HG03432 (cell line): ENCODE results near the gene ZNF212.
A peak's percentile ranks its signal among the peaks of the same experiment; 100 is the strongest.

ENCODE experiments used
- ATAC-seq: cut with Tn5 transposase; IDR thresholded peaks from one replicate; pipeline ENCODE4 v1.9.1; 2021; ENCODE audit warnings: mild to moderate bottlenecking, moderate library complexity; ENCODE audit not compliant: unreplicated experiment

ZNF212 gene

DNA sequence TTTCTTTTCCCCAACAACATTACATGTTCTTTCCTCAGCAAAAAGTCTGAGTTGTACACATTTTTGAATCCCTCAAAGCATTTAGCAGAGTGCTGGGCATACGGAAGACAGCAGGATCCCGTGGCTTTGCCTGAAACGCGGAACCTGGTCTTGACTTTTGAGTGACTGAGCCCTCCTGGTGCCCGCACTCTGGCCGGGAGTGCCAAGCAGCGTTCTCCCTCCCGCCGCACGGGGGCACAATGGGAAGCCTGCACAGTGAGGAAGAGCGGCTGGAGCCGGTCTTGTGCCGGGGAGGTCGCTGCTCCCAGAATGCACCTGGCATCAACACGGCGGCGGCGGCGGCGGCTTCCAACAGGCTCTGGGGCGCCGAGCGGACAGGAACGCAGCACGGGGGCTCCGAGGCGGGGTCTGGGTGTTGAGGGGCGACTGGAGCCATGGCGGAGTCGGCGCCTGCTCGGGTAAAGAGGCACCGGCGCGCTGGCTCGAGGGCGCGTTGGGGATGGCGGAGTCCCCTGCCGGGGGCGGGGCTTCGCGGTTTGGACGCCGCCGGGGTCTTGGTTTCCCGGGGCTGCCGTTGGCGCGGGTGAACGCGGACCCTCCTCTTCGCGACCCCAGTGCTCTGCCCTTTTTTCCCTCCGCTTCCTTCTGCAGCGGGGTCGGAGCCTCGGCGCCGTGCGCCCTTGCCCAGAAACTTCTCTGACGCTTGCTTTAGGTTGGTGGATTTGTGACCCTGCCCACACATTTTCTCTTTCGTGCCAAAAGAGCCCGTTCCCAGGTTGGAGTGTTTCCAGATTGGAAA lies at the start of gene ZNF212:
TSS of gene ZNF212 (plus strand) at position 307 of the 799 bp plus-strand sequence. CDS start at position 435, 128 bp downstream.
- ATAC-seq, result peak; percentile 100

DNA sequence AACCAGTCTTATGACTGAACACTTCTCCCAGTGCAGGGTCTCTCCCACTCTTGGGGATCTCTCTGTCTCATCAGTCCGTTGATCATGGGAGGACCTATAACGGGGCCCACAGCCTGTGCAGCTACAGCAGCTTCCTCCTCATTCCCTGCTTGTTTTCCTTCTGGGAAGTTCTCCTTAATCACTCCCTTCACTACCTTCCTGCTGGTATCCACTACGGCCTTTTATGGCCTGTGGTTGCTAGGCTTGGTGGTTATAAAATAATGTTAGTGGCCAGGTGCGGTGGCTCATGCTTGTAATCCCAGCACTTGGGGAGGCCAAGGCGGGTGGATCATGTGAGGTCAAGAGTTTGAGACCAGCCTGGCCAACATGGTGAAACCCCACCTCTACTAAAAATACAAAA lies 47.6 kb upstream of the ZNF212 start:
- no peak for ATAC-seq

DNA sequence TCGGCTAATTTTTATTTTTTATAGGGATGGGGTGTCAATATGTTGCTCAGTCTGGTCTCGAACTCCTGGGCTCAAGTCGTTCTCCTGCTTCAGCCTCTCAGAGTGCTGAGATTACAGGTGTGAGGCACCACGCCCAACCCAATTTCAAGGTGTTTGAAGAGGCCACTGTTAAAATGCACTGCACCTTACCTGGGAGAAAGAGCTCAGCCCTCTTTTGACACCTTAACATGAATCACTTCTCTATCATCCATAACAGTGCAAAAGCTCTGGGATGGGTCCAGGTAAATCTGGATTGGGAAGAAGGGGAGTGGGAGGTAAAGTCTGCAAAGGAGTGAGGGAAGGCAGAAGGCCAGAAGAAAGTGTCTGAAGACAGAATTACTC lies 44.7 kb upstream of the ZNF212 start:
- no peak for ATAC-seq

DNA sequence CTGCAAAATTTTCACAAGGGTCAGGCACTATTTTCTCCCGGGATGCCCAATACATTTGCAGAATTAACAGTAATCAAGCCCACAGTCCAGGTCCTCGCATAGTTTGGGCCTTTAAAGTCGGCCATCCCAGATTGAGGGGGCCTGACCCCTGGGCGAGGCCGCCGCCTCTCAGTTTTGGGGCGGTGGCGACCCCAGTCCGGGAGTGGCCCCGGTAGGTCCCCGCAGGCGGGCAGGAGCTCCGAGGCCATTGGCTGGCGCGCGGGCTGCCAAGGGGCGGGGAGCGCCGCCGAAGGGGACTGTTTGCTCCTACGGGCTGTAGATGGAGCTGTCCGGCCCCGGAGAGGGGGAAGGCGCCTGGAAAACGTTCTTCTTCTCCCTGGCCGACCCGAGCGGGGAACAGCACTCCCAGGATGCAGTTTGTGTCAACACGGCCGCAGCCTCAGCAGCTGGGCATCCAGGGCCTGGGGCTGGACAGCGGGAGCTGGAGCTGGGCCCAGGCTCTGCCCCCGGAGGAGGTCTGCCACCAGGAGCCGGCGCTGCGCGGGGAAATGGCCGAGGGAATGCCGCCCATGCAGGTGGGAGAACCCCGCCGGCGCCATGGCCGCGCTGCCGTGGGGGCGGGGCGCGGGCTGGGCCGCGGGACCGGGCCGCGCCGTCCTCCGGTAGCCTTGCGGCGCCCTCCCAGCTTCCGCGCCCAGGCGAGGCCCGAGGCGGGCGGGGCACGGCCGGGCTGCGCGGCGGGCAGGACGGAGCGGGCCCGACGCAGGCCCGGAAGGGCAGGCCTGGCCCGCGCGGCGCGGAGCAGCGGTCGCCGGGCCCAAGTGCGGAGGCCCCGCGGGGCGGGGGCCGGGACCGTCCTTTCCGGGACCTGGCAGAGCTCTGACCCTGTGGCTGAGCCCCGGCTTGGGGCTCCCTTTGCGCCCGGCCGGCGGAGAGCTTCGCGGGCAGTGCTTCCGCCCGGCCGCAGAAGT lies 44.0 kb upstream of the ZNF212 start, which contains the start of gene ZNF282:
TSS of gene ZNF282 (plus strand) at position 367 of the 971 bp plus-strand sequence. CDS start at position 411, 44 bp downstream.
- peak; percentile 95 for ATAC-seq

DNA sequence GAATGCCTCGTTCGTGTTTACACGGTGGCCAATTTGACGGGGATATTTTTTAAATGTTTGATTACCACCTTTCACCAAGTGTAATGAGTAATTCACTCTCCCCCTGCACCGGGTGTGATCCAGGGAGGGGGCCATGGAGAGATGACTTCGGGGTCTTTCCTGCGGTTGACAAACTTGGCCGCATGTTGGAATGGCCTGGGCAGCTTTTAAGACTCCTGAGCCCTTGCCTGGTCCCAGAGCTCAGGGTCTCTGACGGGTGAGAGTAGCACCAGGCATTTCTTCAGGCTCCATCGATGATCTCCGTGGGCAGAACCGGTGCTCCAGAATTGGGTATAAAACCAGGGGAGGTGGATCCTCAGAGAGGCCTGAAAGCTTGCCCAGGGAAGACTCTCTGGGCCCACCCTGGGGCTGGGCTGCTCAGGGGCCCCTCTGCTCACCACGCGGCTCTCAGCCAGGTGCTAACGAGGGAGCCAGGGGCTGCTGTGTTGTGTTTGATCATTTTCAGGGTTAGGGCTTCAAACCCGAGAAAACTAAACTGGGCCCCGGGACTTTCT lies 43.2 kb upstream of the ZNF212 start:
- ATAC-seq, result peak; percentile 7

DNA sequence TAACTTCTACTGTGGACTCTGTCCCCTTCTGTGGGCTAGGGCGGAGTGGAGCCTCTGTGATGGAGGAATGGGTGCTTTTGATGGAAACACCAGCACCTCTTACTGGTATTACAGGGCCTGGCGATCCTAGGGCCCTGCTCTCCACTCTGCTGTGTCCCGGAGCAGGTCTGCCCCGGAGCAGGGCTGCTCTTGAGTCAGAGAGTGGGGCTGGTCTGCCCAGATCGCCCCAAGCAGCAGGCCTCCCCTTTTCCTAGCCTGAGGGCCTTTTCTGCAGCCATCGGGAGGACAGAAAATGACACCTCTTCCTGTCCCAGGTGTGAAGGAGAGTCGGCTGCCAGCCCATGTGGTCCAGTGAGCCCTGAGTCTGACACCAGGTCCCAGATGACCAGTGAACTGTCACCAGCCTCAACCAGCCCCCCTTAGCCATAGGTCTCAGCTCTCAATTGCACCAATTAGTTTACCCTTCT lies 42.7 kb upstream of the ZNF212 start:
- no peak for ATAC-seq

DNA sequence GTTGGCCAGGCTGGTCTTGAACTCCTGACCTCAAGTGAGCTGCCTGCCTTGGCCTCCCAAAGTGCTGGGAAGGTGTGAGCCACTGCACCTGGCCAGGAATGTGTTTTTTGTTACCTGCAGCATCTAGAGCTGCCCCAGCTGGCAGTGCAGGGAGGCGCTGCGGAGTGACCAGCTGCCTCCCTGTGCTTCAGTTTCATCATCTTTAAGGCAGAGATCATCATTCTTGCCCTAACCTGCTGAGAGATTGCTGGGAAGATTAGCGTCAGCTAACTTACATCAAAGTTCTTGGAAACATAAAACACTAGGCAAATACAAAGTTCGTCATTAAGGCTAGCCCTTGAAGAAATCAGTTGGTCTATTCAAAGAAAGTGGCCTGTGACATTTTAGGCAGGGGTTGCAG lies 41.8 kb upstream of the ZNF212 start:
- no peak for ATAC-seq

DNA sequence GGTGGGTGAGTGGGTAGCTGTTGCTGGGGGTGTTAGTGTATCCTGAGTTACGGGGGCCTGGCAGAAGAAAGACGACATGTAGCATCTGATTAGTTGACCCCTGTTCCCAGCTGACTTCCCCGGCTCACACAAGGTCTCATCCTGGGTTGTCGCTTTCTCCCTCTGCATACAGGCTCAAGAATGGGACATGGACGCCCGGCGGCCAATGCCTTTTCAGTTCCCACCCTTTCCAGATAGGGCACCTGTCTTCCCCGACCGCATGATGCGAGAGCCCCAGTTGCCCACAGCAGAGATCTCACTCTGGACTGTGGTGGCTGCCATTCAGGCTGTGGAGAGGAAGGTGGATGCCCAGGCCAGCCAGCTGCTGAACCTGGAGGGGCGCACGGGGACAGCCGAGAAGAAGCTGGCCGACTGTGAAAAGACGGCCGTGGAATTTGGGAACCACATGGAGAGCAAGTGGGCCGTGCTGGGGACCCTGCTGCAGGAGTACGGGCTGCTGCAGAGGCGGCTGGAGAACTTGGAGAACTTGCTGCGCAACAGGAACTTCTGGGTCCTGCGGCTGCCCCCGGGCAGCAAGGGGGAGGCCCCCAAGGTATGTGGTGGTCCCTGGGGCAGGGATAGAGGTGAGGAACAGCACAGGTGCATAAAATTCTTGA lies 41.2 kb upstream of the ZNF212 start:
- no peak for ATAC-seq

DNA sequence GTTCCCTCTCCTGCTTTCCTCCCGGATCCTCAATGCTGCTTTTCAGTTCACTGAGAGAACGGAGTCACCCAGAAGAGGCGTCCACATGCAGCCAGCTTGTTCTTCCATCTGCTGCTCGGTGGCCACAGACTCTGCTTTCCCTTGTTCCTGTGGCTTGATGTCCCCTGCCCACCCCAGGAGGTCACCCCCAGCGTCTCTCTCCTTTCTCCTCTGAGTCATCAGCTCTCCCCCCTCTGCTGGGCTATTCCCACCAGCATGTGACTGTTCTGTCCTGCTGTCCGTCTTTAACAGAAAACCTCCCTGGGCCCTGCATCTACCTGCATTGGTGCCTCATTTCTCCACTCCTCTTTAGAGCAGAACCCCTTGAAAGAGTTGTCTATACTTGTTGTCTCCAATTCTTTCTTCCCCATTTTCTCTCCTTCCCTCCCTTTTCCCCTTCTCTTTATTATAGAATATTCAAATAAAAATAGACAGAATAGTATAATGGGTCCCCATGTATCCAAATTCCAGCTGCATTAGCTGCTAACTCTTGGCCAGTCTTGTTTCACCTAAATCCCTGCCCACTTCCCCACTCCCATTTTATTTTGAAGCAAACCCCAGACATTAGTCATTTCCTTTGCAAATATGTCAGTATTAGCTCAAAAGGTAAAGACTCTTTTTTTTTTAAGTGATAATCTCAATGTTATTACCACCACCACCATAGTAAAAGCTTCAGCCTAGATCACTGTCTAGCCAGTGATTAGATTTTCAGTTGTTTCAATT lies 40.0 kb upstream of the ZNF212 start:
- ATAC-seq, result no peak

DNA sequence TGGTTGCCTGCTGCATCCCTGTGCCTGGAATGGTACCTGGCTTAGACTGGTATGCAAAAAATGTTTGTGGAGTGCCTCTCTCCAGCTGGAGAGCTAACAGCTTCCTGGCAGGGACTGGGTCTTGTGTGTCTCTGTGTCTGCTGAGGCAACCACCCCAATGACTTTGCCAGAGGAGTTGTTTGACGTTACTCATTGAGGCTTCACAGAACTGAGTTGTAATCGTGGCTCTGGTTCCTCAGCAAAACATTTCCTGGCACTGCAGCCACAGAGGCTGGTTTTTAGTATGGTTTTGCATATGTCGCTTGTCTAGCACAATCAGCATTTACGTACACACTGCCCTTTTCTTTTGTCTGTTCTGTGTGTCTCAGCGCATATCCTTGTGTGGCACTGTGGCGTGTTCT lies 36.6 kb upstream of the ZNF212 start:
- no peak for ATAC-seq

DNA sequence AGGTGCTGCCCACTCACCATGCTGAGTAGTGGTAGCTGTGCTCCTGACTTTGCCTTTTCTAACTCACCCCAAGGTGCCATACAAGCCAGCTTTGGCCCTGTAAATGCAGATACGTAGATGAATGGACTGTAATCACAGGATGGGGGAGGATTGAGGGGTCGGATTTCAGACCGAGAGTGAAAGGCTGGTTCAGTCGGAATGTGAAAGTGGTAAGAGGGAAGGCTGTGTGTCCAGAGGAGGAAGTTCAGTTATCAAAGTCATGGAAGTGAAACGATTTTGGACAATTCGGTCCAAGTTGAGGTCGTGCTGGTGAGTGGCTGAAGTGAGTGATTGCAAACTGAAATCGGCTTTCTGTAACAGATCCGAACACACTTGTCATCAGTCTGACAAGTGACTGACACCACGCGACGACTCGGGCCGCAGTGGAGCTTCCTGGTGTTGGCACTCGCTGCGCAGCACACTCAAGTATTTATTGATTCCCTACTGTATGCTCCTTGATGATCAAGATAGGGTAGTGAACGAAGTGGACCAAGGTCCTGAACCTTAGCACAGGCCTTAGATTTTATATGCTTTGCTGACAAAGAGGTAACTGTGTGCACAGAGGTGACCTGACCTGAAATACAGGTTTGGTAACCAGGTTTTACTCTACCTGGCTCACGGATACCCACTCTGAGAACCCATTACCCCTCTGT lies 33.6 kb upstream of the ZNF212 start:
- no peak for ATAC-seq

DNA sequence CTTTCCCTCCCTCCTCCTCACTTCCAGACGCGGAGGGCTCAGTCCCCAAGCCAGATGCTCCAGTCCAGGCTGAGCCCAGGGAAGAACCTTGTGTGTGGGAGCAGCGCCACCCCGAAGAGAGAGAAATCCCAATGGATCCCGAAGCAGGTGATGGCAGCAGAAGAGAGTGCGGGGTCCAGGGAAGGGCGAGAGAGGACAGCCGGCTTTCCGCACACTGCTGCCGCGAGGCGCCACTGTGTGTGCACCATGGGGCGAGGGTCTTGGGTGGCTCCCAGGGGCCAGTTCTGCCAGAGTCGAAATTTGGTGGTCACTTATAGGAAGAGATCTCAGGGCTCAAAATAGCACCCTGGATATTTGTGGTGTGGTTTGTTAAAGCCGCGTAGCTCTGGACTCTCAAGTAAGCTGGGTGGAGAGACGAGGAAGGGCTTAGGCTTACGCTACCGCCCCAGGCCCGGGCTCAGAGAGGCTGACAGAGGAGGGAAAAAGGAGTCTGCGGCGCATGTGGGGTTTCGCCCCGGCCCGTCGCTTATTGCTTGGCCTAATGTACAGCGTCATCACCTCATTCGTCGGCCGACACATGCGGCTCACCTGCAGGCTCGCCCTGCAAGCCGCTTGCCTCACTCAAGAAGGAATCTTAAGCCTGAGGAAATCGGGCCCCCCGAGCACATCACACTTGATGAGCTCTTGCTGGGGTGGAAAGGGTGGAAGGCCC lies 32.0 kb upstream of the ZNF212 start:
- ATAC-seq, result no peak

DNA sequence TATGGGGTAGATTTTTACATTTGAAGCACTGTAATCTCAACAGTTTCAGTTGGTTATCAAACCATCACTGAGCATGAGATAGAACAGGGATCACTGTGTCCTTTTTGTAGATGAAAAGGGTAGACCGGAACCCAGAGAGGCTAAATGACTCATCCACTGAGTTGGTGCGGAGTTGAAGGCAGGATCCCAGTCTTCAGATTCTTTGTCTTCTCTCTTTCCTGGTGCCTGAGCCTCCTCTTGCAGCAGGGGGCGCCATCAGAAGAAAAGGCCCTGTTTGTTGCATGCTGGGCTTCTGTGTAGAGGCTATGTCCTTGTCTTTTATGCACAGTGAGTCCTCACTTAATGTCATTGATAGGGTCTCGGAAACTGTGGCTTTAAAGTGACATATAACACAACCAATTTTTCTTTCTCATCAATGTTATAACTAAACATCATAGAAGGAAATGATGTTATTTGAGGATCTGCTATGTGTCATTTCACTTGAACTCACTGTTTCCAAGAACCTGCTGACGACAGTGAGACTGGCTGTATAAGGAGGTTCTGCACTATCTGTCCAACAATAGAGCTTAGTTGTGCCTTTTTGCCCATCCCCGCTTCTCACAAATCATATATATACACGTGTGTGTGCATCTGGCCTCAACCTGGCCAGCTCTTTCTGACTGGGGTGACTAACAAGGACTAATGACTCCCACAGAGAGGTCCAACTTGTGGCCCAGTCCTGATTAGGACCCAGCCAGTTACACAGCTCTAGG lies 29.8 kb upstream of the ZNF212 start:
- peak; percentile 66 for ATAC-seq

DNA sequence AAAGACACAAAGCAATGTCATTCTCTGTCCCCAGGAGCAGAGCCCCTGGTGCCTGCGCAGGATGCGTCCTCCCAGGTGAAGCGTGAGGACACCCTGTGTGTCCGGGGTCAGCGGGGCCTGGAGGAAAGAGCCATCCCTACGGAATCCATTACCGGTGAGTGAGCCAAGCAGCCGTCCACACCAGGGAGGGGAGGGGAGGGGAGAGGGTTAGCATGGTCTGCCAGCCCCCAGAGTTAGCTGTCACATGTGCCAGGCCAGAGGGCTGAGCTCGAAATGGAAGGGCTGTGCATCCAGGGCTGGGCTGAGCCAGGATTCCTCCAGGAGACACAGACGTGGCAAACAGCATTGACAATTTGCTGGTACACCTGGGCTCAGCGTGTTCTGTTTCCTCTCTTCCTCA lies 28.9 kb upstream of the ZNF212 start:
- no peak for ATAC-seq

DNA sequence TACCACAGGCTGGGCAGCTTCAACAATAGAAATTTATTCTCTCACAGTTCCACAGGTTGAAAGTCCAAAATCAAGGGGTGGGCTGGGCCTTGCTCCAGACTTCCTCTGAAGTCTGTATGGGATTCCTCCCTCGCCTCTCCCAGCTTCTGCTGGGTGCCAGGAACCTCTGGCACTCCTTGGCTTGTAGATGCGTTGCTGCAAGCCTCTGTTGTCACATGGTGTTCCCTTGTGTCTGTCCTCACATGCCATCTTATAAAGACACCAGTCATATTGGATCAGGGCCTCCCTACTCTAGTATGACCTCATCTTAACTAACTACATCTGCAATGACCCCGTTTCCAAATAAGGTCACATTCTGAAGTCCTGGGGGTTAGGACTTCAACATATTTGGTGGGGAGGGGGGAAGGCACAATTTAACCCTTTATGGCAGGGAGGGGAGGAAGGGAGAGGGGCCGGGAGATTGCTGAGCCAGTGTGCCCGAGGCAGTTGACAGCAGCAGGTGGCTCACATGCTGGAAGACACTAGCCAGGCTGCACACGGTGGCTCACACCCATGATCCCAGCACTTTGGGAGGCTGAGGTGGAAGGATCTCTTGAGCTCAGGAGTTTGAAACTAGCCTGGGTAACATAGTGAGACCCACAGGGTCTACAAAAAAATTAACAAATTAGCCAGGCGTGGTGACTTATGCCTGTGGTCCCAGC lies 25.3 kb upstream of the ZNF212 start:
- no peak for ATAC-seq

DNA sequence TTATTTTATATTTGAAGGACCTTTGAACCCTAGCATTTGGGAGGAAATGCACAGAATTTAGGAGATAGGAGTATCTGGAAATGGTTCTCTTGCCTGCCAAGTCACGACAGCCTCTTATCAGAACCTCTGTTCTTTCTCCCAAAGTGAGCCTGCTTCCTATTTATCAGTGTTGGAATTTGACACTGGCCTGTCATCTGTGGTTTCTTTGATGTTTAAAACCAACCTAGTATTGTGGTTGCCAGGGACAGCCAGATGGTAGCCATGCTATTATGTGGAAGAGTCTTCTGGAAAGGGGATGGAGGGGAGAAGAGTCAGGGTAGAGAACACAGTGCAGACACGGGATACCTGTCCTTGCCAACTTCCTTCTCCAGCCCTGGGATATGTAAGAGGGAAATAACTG lies 23.0 kb upstream of the ZNF212 start:
- ATAC-seq, result no peak

DNA sequence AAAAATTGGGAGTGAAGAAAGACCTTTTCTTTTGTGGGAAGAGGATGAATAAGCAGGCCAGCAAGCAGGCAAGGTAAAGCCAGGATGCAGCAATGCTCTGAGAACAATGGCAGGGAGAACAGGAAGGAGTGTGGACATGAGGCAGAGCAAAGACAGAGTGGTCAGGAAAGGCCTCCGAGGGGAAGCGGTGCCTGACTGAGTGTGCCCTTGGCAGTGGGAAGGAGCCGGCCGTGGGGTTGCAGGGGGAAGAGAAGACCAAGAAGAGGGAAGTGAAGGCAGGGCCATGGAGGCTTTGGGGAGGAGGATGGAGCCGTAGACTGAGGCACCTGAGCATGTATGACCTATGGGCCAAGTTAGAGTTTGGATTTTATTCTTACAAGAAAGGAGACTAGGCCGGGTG lies 21.9 kb upstream of the ZNF212 start:
- no peak for ATAC-seq
